Putamen (tissue), 1 donor: ENCODE measurements around the gene OSTC.

Experiments
- DNase-seq: peaks from one replicate; pipeline ENCODE4 v3.0.0-alpha.2; 2016; ENCODE audit warnings: low spot score

Gene OSTC

GRCh38 chr4:108650212-108651013 is at the start of gene OSTC:
TSS of gene OSTC (plus strand) at chr4:108650599. CDS start at chr4:108650656, 57 bp downstream.
- DNase-seq: peak; percentile 96

GRCh38 chr4:108601106-108601505 is 49.3 kb upstream of the OSTC start:
- DNase-seq: peak; percentile 49

DNA sequence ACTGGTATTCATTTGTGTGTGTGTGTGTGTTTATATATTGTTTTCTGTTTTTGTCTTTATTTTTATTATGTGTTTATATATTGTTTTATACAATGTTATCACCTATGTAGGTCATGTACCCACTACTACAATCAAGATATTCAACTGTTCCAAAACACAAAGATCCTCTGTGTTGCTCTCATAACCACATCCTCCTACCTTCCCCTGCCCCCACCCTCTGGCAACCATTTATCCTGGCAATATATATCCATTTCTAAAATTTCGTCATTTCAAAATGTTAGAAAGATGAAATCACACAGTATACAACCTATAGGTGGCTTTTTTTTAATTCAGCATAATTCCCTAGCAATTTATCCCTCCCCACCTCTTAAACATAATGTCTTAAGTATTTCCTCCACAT is 48.9 kb upstream of the OSTC start:
- DNase-seq: no peak

- no peak for DNase-seq
Observed at GRCh38 chr4:108602163-108602562, 48.2 kb upstream of the OSTC start.

- no peak for DNase-seq
Observed at GRCh38 chr4:108607079-108607815, 43.2 kb upstream of the OSTC start.

DNA sequence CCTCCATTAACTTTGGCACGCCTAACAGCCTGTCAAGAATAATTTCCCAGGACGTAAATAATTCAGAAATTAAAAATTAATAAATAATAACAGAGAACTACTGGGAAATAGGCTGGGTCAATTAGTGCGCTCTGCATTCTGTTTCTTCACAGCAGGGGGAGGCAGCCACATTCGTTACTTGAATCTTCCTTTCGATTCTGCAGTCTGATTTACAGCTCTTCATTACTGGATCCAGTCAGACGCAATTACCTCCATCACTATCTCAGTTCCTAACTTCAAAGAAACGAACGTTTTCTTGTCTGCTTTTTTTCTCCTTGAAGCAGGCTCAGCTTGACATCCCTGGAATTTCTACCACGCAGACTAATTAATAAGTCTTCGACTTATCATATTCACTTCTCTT is 39.0 kb upstream of the OSTC start:
- DNase-seq: peak; percentile 53

- no peak for DNase-seq
Observed at GRCh38 chr4:108612365-108612764, 38.0 kb upstream of the OSTC start.

- no peak for DNase-seq
Observed at GRCh38 chr4:108619372-108620100, 30.9 kb upstream of the OSTC start.

DNA sequence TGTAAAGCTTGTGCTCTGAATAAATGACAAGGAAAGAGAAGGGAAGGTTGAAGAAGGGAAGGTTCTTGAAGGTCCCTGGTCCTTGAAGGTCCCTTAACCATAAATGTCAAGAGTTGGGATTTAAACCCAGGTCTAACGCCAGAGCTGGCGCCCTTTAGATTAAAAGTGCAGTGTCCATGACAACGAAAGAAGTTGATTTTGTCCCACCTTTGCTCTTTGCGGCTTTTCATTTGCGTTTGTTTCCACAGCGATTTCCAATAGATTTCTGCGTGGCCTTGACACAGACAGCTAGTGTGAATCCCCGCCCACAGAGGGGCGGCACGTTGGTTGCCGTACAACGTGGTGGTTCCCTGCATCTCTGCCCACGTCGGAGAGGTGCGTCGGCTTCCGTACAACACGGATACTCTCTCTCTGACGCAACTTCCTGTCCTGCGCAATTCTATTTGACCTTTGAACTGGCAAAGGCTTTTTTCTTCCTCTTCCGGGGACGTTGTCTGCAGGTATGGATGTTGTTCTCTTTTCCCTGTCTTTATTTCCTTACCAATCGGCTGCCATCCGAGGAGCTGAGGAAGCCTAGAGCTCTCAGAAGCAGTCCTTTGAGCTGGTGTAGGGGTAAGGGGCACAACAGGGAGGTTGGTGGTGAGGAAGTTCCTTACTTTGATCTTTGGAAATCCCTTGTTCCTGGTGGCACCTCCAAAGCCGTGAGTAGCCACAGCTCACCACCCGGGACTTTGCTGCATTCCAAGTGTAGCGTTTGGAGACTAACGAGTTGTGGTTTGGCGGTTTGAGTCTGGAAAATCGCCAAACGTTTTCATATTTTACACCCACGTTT is 30.1 kb upstream of the OSTC start, which contains the start of gene RPL34:
RPL34 (plus strand) TSS at position 476 of the 832 bp plus-strand sequence. CDS start 1,384 bp downstream, outside the sequence.
- peak; percentile 99 for DNase-seq

DNA sequence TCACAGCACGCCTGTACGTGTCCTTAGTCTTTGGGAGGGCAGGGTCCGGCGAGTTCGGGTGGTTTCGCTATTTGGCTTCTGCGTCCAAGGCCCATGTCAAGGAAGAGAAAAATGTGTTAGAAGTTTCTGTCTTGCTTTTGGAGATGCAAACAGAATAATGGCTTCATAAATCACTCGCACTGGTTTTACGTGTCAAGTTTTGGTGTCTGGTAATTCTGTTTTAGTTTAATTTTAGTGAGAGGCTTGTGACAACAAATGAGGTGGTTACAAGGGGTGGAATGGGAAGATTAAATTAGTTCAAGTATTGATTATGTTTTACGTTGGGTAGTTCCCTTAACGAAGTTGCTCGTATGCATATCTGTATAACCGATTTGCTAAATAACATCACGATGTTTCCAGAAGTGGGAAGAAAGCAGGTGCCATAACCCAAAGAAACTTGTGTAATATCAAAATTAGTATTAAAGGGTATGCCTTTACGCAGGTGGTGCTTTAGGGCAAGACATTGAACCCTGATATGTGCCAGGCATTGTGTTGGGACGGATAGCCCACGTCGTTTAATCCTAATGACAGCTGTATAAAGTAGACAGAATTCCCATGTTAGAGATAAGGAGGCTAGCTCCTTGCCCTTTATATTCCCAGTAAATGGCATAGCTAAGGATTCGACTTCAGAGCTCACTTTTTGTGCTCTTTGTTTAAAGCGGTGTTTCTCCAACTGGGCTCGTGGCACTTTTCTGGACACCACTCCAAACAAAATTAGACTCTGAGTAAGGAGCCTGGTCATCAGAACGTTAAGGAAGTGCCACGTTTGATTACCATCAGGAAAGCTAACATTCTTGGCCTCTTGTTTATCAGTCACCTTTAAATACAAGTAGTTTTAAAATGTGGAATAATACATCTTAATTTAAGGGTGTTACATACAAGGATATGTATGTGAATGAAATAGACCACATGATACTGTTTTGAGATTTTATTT is 29.2 kb upstream of the OSTC start:
- DNase-seq: no peak

DNA sequence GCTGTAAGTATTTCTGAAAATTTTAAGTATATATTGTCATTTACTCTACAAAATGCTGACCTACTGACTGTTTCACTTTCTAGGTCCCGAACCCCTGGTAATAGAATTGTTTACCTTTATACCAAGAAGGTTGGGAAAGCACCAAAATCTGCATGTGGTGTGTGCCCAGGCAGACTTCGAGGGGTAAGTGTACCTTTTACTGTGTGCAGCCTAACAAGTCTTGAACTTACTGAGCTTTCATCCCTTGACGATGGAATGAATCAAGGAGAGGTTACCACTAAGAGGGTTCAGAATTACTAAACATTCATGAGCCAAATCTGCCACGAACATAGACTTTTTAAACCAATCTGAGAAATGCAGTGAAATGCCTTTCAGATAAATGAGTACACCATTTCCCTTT is 28.4 kb upstream of the OSTC start:
- no peak for DNase-seq

DNA sequence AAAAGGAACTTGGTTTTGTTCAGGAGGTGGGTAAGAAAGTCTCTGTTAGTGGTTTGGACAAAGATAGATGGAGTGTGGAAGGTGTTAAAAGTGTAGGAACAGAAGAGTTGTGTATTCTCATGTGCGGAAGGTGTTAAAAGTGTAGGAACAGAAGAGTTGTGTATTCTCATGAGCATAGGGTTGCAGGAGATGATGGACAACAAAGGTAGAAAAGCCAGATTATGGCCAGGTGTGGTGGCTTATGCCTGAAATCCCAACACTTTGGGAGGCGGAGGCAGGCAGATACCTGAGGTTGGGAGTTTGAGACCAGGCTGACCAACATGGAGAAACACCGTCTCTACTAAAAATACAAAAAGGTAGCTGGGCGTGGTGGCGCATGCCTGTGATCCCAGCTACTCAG is 27.6 kb upstream of the OSTC start:
- DNase-seq: no peak

DNA sequence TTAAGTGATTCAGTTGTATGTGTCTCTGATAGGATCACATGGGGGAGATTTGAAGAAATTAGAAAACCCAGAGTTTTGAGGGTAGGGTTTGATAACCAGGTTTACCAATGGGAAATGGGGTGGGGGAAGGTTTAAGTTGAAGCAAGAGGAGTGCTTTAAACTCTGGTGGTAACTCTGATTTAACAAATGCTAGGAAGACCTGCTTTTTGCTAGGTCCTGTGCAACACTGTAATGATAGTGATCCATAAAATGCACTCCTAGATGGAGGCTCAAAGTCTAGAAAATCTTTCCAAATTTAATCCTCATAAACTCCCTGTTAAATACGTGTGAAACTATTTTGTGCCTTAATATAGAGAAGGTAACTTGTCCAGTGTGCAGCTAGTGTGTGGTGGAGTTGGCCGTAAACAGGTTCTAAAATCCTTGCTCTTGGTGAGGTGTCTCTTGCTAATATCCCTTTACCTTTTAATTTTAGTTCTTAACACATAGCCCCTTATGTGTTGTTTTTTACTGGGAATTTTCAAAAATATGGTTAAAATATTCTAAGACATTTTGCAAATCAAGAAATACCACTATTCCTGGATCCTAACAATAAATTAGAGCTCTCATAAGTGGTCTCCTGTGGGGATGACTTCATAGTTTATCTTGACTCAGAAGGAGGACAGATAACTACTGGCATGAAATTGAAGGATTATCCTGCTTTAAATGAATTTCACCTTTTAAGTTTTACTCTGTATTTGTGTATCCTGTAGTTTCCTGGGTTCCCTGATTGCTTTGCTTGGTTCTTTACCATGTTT is 25.9 kb upstream of the OSTC start:
- no peak for DNase-seq

GRCh38 chr4:108626056-108626455 is 24.3 kb upstream of the OSTC start:
- DNase-seq: no peak

DNA sequence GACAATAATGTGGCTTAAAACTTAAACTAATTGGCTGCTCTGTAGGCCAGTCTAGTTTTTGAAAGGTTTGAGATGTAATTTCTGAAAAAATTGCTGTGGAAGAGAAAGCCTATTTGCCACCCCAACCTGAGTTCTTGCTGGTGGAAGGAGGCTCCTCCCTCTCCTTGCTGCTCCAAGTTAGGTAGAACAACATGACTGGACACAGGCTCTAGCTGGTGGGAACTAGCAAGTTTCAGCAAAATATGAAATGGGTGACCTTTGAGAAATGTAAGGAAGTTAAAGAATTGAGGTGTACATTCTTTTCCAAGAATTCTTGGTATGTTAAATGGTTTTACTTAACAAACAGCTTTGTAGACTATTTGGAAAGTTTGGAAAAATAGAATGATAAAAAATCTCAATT is 22.0 kb upstream of the OSTC start:
- DNase-seq: no peak

- DNase-seq: no peak
Observed at GRCh38 chr4:108635070-108635655, 15.2 kb upstream of the OSTC start.

- DNase-seq: no peak
Observed at GRCh38 chr4:108636246-108636645, 14.2 kb upstream of the OSTC start.

GRCh38 chr4:108637856-108638255 is 12.5 kb upstream of the OSTC start:
- DNase-seq: no peak

GRCh38 chr4:108644237-108644636 is 6.2 kb upstream of the OSTC start:
- DNase-seq: no peak
